Stimulated activated CD4-positive, alpha-beta T cell treated with anti-CD3 and anti-CD28 coated beads, Interleukin-4, amount 100 ng/mL, for 1 hour (primary cell): ENCODE data around the gene NRIP1.

Experiments used
- DNase-seq: peaks from one replicate; pipeline ENCODE4 v3.0.0-alpha.2; 2020

Gene NRIP1

DNA sequence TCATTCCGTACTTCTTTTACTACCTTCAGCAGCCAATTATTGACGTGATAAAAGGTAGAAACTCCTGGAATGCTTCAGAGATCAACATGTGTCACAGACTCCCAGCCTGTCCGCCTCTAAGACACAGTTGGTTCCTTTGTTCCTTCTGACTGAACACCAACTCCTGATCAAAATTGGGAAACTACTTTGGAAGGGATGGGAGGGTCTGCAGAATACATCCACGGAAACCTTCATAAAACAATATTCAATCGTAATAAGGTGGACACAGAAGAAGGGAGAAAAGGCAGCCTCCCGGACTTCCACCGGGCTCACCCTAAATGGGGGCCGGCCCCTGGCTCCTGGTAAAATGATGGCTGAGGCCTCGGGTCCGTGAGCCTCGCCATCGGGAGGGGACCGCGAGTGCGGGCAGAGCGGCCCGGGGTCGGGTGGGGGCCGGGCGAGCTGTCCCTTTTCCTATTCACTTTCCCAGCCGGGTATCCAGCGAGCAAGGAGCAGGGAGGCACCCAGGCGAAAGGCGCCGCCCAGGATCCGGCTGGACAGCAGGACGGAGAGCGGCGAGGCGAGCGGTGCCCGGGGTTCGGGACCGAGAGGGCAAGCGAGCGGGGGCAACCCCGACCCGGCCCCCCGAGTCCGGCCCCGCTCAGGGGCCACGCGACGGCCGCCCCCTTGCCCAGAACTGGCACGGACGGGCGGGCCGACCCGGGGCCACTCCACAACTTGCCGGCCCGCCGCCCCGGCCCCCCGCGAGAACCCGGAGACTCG lies 805 bp downstream of the NRIP1 start:
- DNase-seq, result peak; percentile 27

DNA sequence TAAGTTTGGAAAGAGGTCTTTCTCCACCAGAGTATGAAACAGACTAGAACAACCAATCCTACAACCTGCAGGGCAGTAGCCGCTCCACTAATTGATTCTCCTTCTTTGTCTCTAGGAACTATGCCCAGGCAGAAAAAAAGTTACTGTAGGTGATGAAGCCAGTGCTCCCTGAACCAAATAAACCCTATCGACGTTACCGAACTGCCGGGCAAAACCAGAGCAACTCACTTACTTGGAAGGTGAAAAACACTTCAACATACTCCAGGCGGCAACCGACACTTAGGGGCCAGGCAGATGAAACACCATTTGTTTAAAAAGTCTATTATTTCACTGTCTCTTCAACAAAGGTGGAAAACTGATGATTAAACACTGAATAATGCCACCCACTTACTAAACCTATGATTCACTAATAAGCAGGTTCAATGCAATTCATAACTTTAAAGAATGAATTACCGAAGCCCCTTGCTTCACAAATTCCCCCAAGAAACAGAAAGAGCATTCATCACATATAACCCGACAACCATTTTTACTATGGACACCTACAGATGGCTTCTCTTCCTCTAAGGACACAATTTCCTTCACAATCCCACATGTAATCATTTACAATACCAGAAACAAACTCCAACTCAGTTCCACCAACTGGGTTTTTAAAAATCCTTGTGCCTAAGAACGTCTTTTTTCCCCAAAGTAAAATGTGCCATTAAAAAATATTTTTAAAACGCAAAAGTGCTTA lies 1.6 kb downstream of the NRIP1 start:
- DNase-seq, result peak; percentile 47

DNA sequence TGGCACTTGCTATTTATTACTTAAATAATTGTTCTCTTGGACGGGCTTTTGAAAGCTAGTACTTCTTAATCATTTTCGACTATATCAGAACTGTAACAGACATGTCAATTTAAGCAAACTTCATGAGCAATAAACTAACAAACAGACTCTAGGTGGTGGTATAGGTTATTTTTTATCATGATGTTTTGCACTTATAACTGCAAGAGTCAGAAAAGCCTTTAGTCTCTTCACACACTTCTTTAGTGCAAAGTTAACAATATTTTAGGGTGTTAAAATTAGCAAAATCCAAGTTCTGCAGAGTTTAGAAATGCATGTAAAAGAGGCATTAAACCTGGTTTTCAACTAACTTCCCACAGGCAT lies 2.2 kb downstream of the NRIP1 start:
- no peak for DNase-seq

DNA sequence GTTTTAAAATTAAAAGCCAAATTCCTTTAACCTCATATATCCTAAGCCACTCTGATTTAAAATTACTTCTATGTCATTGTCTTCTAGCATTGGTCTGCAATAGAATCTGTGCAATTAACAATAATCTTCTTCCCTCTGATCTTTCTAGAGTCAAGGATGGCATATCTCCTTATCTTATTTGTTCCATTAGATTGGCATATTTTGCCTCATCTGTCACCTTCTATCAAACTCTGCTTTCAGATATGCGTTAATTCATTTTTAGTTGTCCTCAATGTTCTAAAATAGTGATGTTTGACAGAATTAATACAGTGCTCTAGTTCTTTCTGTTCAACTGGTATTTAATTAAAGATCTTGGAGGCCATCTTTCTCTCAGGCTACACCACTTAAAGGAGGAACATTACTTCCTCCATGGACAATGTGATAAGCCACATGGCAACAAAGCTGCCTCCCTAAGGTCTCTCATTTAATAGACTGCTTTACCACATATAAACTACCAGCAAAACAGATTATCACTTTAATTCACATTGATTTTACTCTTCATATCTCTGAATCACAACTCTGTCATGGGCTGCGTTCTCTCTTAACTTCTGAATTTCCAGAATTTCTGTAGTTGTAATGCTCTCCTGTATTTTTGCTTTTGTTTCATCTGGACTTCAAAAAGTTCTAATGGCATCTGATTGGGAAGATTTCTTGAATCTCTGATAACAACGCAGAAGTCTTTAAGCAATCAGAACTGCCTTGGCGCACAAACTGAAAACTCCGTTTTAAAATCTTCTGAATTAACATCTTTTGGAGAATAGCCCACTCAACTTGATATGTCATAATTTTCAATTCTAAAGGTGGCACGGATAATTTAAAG lies 2.8 kb downstream of the NRIP1 start:
- no peak for DNase-seq

DNA sequence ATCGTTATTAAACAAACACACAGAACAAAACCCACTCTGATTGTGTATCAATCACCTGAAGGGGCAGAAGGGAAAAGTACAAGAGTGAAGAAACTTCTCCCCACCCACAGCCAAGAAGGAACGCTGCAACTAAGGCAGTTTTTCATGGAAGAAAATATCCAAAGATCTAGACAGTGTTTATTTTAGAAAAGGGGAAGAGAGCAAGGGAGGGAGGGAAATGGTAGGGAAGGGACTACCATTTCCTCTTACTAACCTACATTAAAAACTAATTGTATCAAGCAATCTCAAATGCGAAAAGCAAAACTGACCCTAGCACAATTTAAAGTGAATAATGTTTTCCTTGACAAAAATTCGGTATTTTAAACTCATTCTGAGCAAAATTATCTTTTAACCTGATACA lies 3.5 kb downstream of the NRIP1 start:
- no peak for DNase-seq

DNA sequence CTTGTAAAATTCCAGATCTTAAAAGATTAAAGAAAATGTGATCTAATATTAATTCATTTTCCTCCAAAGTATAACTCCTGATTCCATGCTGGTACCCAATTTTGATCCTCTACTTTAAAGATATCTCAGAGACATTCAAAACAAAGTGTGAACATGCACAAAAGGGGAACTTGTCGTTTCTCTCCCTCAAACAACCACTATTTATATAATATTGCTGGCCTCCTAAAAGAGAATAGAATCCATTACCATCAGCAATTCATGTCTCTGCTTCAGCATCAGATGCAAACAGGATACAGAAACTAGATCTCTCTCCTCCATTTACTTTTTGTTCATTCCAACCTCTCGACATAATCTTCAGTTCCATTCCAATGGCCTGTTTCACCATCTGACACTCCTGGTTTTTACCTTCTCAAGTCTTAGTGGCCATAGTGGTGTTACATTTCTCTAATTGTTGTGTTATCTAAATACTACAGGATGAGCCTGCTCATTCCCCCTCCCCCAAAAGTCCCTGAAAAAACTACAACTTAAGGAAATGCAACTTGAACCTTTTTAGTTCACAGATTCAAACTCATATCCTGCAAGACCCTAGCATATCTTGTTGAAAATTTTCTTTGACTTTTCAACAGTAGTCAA lies 4.1 kb downstream of the NRIP1 start:
- DNase-seq, result no peak

DNA sequence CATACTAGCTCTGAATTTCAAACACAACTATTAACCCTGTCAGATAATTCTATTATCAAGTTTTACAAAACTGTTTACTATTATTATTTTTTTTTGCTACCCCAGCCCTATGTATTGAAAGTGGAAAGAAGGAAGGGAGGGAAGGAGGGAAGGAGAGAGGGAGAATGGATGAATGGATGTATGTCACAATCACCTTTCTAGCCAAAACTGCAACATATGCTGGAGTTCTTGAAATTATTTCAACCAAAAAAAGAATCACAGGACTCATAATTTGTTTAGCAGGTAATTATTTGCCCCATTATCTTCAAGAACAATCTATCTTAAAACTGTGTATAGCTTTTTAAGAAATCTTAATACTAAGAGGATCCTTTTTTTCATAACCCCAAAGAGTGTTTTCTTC lies 5.4 kb downstream of the NRIP1 start:
- DNase-seq, result no peak

DNA sequence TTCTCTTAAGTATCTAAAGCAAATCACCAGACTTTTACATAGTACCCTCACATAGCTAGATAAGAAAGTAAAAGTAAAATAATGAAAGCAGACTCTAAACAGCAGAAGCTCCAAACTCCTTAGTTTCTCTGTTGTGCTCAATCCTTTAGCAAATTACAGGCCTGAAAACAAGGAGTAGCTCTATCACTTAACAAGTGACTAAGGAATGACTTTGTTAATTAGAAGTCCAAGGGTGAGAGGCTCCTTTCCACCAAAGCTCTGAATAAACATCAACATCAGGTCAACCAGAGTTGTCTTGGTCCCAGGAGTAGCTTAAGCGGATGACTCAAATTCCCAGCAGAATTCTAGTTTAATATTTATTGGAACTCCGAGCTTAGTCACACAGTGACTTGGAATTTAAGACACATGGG lies 5.9 kb downstream of the NRIP1 start:
- DNase-seq, result no peak

DNA sequence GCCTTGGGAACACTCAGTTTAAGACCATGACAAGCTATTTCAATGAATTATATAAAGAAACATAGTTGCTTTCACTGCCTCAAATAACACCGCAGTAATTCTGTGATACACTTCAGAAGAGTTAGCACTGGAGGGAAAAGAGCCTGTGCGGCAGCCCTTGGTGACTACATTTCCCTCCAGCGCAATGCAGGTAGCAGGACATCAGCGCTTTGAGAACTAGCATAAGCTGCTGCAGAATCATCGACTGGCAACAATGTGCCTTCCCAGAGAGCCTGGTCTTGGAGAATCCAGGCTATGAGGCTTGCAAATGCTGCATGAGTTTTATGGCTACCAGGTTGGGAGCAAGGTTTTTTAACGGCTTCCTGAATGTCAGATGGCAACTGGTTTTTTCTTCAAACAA lies 7.5 kb downstream of the NRIP1 start:
- no peak for DNase-seq

DNA sequence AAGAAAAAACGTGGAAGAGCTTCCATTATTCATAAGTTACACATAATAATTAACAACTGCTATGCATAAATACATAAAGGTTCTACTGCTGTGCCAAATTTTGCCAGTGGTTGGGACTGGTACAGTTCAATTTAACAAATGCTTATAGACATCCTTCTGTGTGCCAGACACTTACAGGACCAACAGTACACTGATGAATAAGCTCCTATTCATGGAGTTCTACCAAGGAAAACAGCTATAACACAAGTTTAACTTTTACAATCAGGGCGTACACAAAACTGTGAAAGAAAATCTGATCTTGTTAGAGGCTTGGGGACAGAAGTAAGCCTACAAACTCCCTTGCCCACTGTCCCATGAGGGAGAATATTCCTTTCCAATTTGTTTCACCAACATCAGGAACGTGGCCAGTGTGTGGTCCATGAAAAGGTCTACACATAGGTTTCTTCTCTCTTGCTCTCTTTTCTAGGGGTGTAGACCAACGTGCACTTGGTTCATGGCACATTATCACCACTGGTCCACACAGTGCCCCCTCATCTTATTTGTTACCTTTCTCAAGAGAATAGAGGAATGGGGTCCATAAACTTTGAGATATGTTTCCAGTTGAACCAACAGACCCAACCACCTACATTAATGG lies 10.1 kb downstream of the NRIP1 start:
- no peak for DNase-seq

DNA sequence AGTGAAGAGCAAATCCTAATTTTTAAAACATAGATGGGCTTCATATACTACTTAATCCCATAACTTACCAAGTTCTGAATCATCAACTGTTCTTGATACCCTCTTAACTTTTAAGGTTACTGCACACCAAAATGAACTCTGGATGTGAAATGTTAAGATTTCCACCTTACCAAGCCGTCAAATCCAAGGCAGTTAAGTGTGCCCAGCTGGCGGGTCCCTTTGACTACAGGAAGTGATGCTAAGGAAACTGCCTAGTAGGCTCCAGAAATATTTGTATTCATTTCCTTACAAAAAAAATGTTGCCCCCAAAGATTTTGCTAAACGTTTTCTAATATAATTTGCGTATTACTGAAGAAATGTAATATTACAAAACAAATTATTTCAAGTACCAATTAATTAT lies 10.7 kb downstream of the NRIP1 start:
- no peak for DNase-seq

DNA sequence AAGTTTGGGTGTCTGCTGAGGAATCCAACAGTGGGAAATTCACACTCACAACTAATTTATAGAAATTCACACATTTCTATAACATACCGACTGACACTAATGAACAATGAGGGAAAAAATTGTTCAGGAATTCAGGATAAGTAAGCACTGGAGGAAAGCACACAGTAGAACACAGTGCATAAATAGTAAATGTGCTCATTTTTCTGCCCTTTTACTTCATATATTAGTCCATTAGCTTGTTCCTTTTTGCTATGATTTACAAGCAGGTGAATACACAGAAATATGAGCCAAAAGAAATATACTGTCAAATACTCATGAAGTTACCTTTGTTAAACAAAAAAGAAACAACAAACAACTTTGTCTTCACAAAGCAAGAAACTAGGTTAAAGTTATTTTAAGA lies 11.3 kb downstream of the NRIP1 start:
- DNase-seq, result no peak

DNA sequence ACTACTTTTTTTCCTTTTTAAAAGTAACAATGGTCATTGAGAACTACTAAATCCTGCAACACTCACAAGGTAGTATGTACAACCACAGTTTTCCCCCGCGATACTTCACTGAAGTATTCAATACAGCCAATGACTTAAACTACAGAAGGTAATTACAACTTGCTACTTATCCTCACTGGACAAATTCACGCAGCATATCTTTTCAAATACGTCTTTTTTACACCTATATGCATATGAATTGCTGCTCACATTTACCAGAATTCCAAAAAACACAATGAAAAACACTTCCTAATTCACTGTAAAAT lies 12.4 kb downstream of the NRIP1 start:
- DNase-seq, result no peak

DNA sequence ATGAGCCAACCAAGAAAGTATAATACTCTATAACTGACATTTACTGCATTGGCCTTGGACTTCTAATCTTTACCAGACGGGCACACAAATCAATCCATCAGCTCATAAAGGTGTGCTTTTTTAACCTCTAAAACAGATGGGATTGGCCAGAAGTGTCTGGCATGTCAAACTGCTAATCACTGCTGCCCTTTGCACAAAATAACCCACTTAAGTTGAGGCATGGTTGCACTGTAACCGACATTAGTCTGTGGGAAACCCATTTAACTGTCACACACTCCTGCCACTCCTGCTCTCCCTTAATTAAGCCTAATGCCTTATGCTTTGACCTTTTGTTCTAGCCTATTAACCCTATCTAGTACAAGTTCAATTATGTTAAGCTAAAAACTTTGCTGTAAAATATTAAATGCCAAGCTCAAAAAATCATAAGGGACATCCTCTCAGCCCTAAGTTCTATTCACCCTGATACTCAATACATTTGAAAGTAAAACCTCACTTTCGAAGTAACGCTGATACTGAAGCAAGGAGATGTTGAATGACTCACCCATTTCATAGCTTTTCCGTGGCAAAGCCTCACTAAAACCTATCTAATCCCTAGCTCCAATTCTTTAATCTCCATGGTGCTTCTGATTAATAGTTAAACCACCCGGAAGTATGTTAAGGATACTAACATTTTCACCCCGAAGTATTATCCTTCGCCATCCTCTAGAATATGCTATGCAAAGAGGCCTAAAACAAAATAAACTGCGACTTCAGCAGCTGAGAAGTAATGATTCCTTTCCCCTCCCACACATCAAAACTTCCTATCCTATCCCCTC lies 12.9 kb downstream of the NRIP1 start:
- no peak for DNase-seq

DNA sequence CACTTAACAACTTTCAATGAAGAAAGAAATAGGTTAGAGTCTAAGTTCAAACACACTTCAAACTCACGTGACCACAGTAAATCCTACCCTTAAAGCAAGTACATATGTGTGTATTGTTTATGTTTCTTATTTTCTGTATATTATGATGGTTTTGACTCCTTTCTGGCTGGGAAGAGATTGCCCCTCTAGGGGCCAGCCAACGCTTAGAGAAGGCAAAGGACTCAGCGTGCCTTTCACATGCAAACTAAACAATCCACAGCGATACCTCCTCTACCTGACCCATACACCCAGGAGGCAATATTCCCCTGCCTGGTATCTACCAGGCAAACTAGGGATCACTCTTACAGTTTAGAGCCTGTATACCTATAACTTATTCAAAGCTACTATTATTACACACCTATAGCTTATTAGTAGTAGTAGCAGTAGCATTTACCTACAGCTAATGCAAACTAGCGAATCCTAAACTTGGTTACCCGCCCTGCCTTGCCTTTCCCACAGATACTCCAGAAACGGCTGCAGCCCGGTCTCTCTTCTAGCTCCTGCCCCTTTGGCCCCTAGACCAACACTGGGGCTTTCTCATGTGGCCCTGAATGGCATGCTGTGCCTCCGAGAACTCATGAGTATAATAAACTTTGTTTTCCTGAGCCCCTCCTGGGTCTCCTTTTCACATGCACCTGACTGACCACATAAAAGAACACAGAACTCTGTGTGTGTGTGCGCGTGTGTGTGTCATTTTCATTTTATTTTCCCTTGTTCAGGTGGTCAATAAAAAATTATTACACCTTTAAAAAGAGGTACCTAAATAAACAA lies 14.0 kb downstream of the NRIP1 start:
- no peak for DNase-seq

DNA sequence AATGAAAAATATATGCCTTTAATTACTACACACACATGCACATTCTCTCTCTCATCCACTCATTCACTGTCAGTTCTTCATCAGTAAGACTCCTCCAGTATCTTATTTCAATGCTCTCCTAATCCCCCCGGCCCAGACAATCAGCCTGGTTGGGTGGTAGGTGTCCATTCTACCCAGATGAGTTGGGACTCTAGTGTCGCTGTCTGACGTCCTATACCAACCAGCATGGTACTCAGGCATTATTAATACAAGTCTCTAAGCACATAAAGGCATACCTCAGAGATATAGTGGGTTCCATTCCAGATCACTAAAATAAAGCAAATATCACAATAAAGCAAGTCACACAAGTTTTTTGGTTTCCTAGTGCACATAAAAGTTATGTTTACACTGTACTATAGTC lies 19.8 kb downstream of the NRIP1 start:
- no peak for DNase-seq

DNA sequence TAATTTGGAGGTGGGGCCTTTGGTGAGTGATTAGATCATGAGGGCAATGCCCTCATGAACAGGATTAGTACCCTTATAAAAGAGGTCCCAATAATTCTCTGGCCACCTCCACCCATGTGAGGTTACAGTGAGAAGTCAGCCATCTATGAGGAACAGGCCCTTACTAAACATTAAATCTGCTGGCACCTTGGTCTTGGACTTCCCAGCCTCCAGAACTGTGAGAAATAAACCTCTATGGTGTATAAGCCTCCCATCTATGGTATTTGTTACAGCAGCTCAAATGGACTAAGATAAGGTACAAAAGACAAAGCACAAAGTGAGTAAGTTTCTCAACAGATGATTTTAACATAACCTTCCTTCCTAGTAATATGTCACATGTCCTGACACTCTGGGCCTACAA lies 22.3 kb downstream of the NRIP1 start:
- DNase-seq, result no peak

DNA sequence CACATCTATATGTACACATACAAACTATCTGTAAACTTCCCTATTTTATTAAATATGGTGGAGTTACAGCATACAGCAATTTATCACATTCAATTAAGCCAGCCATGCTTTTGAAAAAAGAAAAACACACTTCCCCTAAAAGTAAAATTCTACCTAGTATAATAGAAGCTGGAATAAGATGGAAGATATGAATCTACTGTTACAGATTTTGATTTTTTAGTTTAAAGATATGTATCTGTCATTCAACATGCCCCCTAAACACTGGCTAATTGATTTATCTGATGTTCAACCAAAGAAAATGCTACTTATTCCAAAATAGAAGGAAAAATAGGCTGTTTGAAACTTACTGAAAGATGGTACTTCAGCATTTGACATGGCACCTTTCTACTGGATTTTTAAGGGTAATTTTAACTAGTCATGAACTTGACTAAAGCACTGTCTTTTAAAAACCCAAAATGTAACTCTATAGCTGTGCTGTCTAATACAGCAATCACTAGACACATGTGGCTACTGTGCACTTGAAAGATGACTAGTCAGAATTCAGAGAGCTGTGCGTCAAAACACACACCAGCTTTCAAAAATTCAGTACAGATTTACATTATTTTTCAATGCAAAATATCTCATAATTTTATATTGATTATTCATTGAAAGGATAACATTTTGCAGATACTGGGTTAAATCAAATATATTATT lies 25.0 kb downstream of the NRIP1 start:
- DNase-seq, result no peak

DNA sequence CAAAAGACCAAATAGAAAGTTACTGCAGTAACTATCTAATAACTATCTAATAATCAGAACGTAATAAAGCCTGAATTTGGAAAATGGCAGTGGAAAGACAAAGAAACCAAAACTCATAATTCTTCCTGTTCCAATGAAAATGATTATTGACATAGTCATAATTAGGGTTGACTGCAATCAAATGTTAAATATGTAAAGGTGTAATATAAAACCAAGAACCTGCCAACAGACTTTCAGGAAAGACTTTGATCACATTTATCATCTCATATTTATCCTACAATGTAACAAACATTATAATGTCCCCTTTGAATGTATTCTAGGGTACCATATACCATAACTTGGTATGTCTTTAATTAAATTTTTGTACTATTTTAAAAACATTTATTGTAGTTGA lies 26.9 kb downstream of the NRIP1 start:
- DNase-seq, result no peak

DNA sequence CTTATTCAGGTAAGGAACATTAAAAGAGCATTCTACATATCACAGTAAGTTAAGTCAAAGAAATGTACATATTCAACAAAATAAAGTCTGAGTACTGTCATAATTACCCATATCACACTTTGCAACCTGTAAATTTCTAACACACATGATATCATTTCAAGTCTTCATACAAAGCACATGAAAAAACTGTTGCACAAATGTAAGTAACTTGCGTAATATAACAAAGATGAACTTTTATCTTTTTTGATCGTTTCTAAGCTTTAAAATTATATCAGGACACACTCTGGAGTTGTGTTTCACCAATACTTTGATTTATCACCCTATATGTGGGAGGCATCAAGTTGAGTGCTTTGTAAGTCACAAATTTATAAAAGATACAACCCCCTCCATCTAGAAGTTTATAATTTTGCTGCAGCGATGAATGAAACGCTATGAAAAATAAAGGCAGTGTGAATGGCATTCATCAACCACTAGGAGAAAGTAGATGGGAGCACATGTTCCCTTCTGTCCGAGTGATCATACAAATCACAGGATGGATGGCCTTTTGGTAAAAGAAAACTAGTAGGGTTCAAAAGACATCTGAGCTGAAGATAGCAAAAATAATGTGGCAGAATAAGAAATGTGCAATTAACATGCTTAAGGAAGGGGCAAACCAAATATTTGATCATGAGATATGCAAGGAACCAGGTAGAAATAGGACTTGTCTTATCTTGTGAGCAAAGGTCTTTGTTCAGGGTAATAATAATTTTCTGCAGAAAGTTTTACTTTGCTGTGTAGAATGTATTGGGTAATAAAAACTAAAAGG lies 27.5 kb downstream of the NRIP1 start:
- no peak for DNase-seq
